K562 (cell line): Measurements from ENCODE around the gene ARID3B. TPM values are rescaled to one million over a fixed set of nuclear protein-coding genes. Genes with fewer than 3 reads are reported as not detected.

Experiments used
- ADNP ChIP-seq: fragments of 200-800 bp; sonication (Bioruptor generic); IDR thresholded peaks from 2 replicates; pipeline ENCODE4 v1.6.1; 2016; ENCODE audit warnings: missing genetic modification characterization, missing compliant biosample characterization
- CREB1 ChIP-seq, 2 experiments: sonication (generic) in 1 of 2; formaldehyde crosslinking in 1 of 2; IDR thresholded peaks; 2 replicates each; pipeline versions ENCODE4 v1.6.1 to v1.8.0; 2012 to 2022; ENCODE audit warnings: inconsistent platforms in 1 of 2, mild to moderate bottlenecking in 1 of 2, missing genetic modification reagents in 1 of 2, moderate library complexity in 1 of 2
- ESRRA ChIP-seq: fragments of 450-650 bp; IDR thresholded peaks from 2 replicates; pipeline ENCODE4 v1.6.1; 2014; ENCODE audit warnings: low read depth, mild to moderate bottlenecking, moderate library complexity, borderline replicate concordance
- HEY1 ChIP-seq: fragments of 250-450 bp; sonication (Bioruptor Pico); IDR thresholded peaks from 2 replicates; pipeline ENCODE4 v1.5.0; 2020; ENCODE audit warnings: mild to moderate bottlenecking, moderate library complexity, borderline replicate concordance
- MAFK ChIP-seq: IDR thresholded peaks from 2 replicates; pipeline ENCODE4 v1.6.1; 2011; ENCODE audit warnings: low read length, improper control_type of control experiment
- MYNN ChIP-seq, 2 experiments: sonication (generic); formaldehyde crosslinking in 1 of 2; IDR thresholded peaks; 2 replicates each; pipeline versions ENCODE4 v1.5.0 to v1.6.1; 2016 to 2020; ENCODE audit warnings: antibody characterized with exemption in 1 of 2, missing genetic modification reagents in 1 of 2
- NRF1 ChIP-seq, 2 experiments: fragments of 450-650 bp; IDR thresholded peaks in 1 of 2; conservative IDR thresholded peaks in 1 of 2; 2 replicates each; pipeline ENCODE4 v1.6.1; 2014; ENCODE audit warnings: mild to moderate bottlenecking in 2 of 2
- POLR3A ChIP-seq: IDR thresholded peaks from 2 replicates; pipeline ENCODE4 v1.6.1; 2011; ENCODE audit warnings: borderline replicate concordance, mild to moderate bottlenecking, moderate library complexity; ENCODE audit not compliant: insufficient read length, insufficient read depth; ENCODE audit errors: extremely low read depth
- PURB ChIP-seq: sonication (generic); formaldehyde crosslinking; IDR thresholded peaks from 2 replicates; pipeline ENCODE4 v1.9.0; 2021; ENCODE audit warnings: low read depth, mild to moderate bottlenecking, missing genetic modification reagents
- PYGO2 ChIP-seq: fragments of 450-650 bp; IDR thresholded peaks from 2 replicates; pipeline ENCODE4 v1.6.1; 2016; ENCODE audit warnings: mild to moderate bottlenecking, missing genetic modification characterization, moderate library complexity, missing compliant biosample characterization
- RHOXF2B ChIP-seq: fragments of 250-450 bp; sonication (Bioruptor Pico); conservative IDR thresholded peaks from 2 replicates; pipeline ENCODE4 v1.5.1; 2021
- SFPQ ChIP-seq: fragments of 200-400 bp; formaldehyde crosslinking; IDR thresholded peaks from 2 replicates; pipeline ENCODE4 v1.6.1; 2017; ENCODE audit warnings: mild to moderate bottlenecking, low read depth, low read length, moderate library complexity
- SLC30A9 ChIP-seq: fragments of 250-450 bp; sonication (Bioruptor Pico); IDR thresholded peaks from 2 replicates; pipeline ENCODE4 v1.8.0; 2022; ENCODE audit warnings: mild to moderate bottlenecking, moderate library complexity
- STAT6 ChIP-seq: sonication (generic); formaldehyde crosslinking; IDR thresholded peaks from 2 replicates; pipeline ENCODE4 v1.8.1; 2023; ENCODE audit warnings: mild to moderate bottlenecking, missing genetic modification reagents
- SUPT5H ChIP-seq: fragments of 450-650 bp; IDR thresholded peaks from 2 replicates; pipeline ENCODE4 v1.6.1; 2016
- TCFL5 ChIP-seq: fragments of 250-450 bp; sonication (Bioruptor Pico); conservative IDR thresholded peaks from 2 replicates; pipeline ENCODE4 v1.6.1; 2021; ENCODE audit warnings: mild to moderate bottlenecking, moderate library complexity, matching md5 sums
- TEAD4 ChIP-seq, 2 experiments: sonication (generic) in 1 of 2; formaldehyde crosslinking in 1 of 2; IDR thresholded peaks; 2 replicates each; pipeline versions ENCODE4 v1.6.1 to v1.8.0; 2012 to 2022; ENCODE audit warnings: borderline replicate concordance in 1 of 2, inconsistent platforms in 1 of 2, low read length in 1 of 2, mild to moderate bottlenecking in 1 of 2, missing genetic modification reagents in 1 of 2
- ZFP91 ChIP-seq: sonication (generic); formaldehyde crosslinking; IDR thresholded peaks from 2 replicates; pipeline ENCODE4 v1.8.0; 2022; ENCODE audit warnings: mild to moderate bottlenecking, missing genetic modification reagents
- ZNF324 ChIP-seq: fragments of 250-450 bp; sonication (Bioruptor Pico); IDR thresholded peaks from 2 replicates; pipeline ENCODE4 v1.4.0; 2020; ENCODE audit warnings: mild to moderate bottlenecking
- ZNF707 ChIP-seq: fragments of 250-450 bp; sonication (Bioruptor Pico); conservative IDR thresholded peaks from 2 replicates; pipeline ENCODE4 v1.8.0; 2022; ENCODE audit warnings: inconsistent platforms, mild to moderate bottlenecking, moderate library complexity
- ZNF780A ChIP-seq: fragments of 250-450 bp; sonication (Bioruptor Pico); IDR thresholded peaks from 2 replicates; pipeline ENCODE4 v1.5.0; 2021; ENCODE audit warnings: mild to moderate bottlenecking
- polyA plus RNA-seq, 8 experiments: library from polyadenylated mRNA; depleted of rRNA in 4 of 8; stranded (reverse) in 5 of 8; unstranded in 3 of 8; fragments of >200 nt; fragmentation: Nextera tagmentation in 2 of 8; fragmentation: Illumina TruSeq in 1 of 8; extraction: Ambion mirVana in 2 of 8; extraction: Trizol in 1 of 8; gene quantifications; 2 replicates each; pipeline versions ENCODE4 v1.2.1 to v1.2.3, GENCODE V29; 2011 to 2014; ENCODE audit warnings: inconsistent platforms in 1 of 8, missing spikeins in 1 of 8
- total RNA-seq, 7 experiments: library from RNA; depleted of rRNA in 6 of 7; stranded (reverse); fragments of >200 nt in 6 of 7; fragmentation: Illumina TruSeq in 2 of 7; extraction: Trizol in 2 of 7; gene quantifications; 2 replicates each; pipeline versions ENCODE4 v1.2.1 to v1.2.3, GENCODE V29; 2011 to 2021; ENCODE audit warnings: low replicate concordance in 1 of 7

The ARID3B gene
- total and polyA plus RNA-seq, 9 of the 15 experiments (the other 6 are each of a cell fraction or from before 2014, with no cell fraction given), result 0.32 to 15.1 (median 7.1) TPM

- TF ChIP-seq TEAD4 (IDR thresholded peaks at IDR 0.05; ENCODE audit: low read length), result peak; percentile 89
- TF ChIP-seq TEAD4 (CRISPR knock-in tag; IDR thresholded peaks at IDR 0.05; ENCODE audit: borderline replicate concordance), result no peak
- 0 out of 2 replicates have a peak, but pooled peaks have one; percentile 40 for TF ChIP-seq STAT6
- TF ChIP-seq RHOXF2B (CRISPR knock-in tag), result no peak
- TF ChIP-seq PURB (CRISPR knock-in tag), result no peak
- TF ChIP-seq SLC30A9, result no peak
- peak; percentile 68 for TF ChIP-seq PYGO2 (tag)
- TF ChIP-seq ESRRA, result peak; percentile 96; the same call in 1 of the 2 replicates
- no peak for TF ChIP-seq ZNF324
- no peak for TF ChIP-seq TCFL5 (CRISPR knock-in tag)
- no peak for TF ChIP-seq ADNP
- no peak for TF ChIP-seq ZNF707
- no peak for TF ChIP-seq ZFP91 (CRISPR knock-in tag)
- no peak for TF ChIP-seq POLR3A
- TF ChIP-seq MAFK, result peak; percentile 94
- peak; percentile 66 for TF ChIP-seq CREB1 (IDR thresholded peaks at IDR 0.05)
- TF ChIP-seq CREB1 (CRISPR knock-in tag; IDR thresholded peaks at IDR 0.05), result peak; percentile 77; the same call in 1 of the 2 replicates
- no peak for TF ChIP-seq SFPQ
- peak; percentile 50; the same call in 1 of the 2 replicates for TF ChIP-seq HEY1 (CRISPR knock-in tag)
- peak; percentile 81 to 85 for TF ChIP-seq NRF1 (conservative IDR thresholded peaks at IDR 0.05 in 1 of 2, IDR thresholded peaks at IDR 0.05 in 1 of 2)
- TF ChIP-seq SUPT5H, result no peak
- TF ChIP-seq MYNN (IDR thresholded peaks at IDR 0.05), result peak; percentile 98
- TF ChIP-seq MYNN (CRISPR knock-in tag; IDR thresholded peaks at IDR 0.05), result no peak
- TF ChIP-seq ZNF780A (CRISPR knock-in tag), result no peak
Measured at GRCh38 chr15:74545776-74546656, 5.0 kb downstream of the ARID3B start (continued).
